Measurements from ENCODE around the gene FXYD5. TPM values are rescaled to one million over a fixed set of nuclear protein-coding genes. Genes with fewer than 3 reads are reported as not detected.
"Not testable (repeated sequence)": the region's sequence is repeated elsewhere in the genome, so short reads cannot be mapped to it uniquely, and the experiment has no call there.

Gene FXYD5
- total RNA-seq, 1 donor = 179 TPM

GRCh38 chr19:35140962-35141836, 13.3 kb upstream of the FXYD5 start:
- Histone ChIP-seq H3K9me3 (ENCODE audit: low read depth, low read length) (no peaks in the 10 kb centered on the region), H3K4me3 (ENCODE audit: low read length) (no peak overlapping the region), H3K27me3 (ENCODE audit: insufficient read depth, low read length) (peaks cover 14% of the 10 kb centered on the region), H3K4me1 (ENCODE audit: insufficient read depth, low read length) (peaks cover 48% of the 10 kb centered on the region)

DNA sequence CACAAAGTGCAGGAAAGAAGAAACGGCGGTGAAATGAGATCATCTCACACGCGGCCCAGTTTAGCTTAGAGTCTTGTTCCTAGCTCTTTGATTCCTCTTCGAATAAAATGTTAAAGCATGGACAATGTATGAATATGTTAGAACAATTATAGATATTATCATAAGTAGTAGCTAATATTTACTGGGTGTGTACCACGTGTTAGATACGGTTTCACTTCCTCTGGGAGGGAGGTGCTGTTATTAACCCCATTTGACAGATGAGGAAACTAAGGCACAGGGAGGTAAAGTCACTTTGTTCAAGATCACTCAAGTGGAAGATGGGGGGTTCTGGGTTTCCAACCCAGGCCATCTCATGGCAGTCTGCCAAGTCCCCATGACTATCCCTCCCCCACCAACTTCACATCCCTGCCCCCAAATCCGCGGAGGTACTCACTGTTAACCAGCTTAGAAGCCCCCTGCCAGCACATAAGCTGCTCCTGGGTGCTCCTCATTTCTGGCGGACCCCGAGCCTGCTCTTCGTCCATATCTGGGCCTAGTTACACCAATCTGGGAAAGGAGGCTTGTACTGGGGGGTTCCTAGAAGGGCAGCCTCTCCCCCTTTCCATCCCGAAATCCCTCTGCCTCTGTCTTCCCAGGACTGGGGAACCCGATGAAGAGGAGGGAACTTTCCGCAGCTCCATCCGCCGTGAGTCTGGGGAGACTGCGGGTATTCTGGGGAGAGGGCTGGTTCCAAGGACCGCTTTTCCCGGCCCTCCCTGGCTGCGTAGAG, 12.5 kb upstream of the FXYD5 start:
- Histone ChIP-seq H3K4me1 (ENCODE audit: insufficient read depth, low read length) (peaks cover 53% of the 10 kb centered on the region), H3K4me3 (ENCODE audit: low read length) (no peak overlapping the region), H3K27me3 (ENCODE audit: insufficient read depth, low read length) (peaks cover 14% of the 10 kb centered on the region), H3K9me3 (ENCODE audit: low read depth, low read length) (no peaks in the 10 kb centered on the region)

DNA sequence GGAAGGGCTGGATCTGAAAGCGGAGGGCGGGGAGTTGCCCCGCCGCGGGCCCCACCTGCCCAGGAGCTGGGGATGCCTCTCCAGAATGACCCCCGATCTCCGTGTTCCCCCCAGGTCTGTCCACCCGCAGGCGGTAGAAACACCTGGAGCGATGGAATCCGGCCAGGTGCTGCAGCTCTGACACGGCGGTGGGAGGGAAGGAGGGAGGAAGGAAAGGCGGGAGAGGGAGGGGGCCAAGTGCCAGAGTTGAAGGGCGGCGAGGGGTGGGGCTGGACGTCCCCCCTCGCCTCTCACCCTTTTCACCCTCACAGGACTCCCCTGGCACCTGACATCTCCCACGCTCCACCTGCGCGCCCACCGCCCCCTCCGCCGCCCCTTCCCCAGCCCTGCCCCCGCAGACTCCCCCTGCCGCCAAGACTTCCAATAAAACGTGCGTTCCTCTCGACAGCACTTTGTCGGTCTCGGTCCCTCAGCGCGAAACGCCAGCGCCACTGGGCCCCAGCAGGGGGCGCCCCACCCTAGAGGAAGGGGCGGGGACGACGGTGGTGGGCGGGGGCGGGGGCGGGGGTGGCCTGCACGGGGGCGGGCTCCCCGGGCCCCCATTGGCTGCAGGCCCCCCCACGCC, 11.8 kb upstream of the FXYD5 start:
- H3K4me1 ChIP-seq (ENCODE audit: insufficient read depth, low read length) = peaks cover 56% of the 10 kb centered on the region
- H3K4me3 ChIP-seq (ENCODE audit: low read length) = no peak overlapping the region
- no peaks in the 10 kb centered on the region for H3K9me3 ChIP-seq (ENCODE audit: low read depth, low read length)
- peaks cover 14% of the 10 kb centered on the region for H3K27me3 ChIP-seq (ENCODE audit: insufficient read depth, low read length)

DNA sequence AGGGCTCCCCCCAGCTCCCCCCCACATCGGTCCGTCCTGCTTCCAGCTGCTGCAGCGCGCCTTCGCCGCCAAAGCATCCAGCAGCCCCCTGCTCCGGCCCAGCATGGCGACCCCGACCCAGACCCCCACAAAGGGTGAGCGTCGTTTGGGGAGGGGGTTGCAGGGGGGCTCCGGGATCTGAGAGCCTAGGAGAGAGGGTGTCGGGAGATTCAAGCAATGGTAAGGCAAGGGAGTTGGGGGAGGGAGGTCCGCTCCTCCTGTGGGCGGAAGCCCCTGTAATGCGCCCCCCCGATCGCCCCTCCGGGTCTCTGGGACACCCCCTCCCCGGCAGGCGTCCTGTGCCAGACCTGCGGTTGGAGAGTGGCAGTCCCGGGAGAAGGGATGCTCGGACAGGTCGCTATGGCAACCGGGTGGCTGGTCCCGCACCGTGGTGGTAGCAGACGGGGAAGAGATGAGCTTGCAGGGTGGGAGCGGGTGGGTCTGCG, 11.3 kb upstream of the FXYD5 start, which contains the start of gene FXYD7:
FXYD7 (plus strand) TSS at position 25 of the 485 bp plus-strand sequence; CDS start at position 104, 79 bp downstream.
- Histone ChIP-seq H3K4me1 (ENCODE audit: insufficient read depth, low read length) (peaks cover 56% of the 10 kb centered on the region), H3K9me3 (ENCODE audit: low read depth, low read length) (no peaks in the 10 kb centered on the region), H3K4me3 (ENCODE audit: low read length) (no peak within 1 kb of the TSS), H3K27me3 (ENCODE audit: insufficient read depth, low read length) (peaks cover 14% of the 10 kb centered on the region)

GRCh38 chr19:35143818-35144217, 10.7 kb upstream of the FXYD5 start:
- H3K9me3 ChIP-seq (ENCODE audit: low read depth, low read length) = no peaks in the 10 kb centered on the region

DNA sequence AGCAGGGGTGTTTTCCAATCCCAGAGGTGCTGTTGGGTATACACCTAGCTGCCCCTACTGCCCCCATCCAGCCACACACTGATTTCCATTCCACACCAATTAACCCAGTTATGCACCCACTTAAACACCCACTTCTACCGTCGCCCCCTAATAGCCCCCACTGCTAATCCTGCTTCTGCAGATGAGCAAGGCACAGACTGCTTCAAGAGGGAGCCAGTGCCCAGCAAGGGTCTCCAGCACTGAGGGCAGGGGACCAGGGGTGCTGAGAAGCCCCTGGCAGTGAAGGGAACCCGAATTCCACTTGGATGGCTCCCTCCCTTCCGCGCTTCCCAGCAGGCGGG, 10.3 kb upstream of the FXYD5 start:
- H3K27me3 ChIP-seq (ENCODE audit: insufficient read depth, low read length) = peaks cover 14% of the 10 kb centered on the region
- peaks cover 52% of the 10 kb centered on the region for H3K4me1 ChIP-seq (ENCODE audit: insufficient read depth, low read length)
- no peak overlapping the region for H3K4me3 ChIP-seq (ENCODE audit: low read length)
- H3K9me3 ChIP-seq (ENCODE audit: low read depth, low read length) = no peaks in the 10 kb centered on the region

More at GRCh38 chr19:35143818-35144217, 10.7 kb upstream of the FXYD5 start:
- Histone ChIP-seq H3K27me3 (ENCODE audit: insufficient read depth, low read length) (peaks cover 14% of the 10 kb centered on the region), H3K4me1 (ENCODE audit: insufficient read depth, low read length) (peaks cover 55% of the 10 kb centered on the region), H3K4me3 (ENCODE audit: low read length) (no peak overlapping the region)

DNA sequence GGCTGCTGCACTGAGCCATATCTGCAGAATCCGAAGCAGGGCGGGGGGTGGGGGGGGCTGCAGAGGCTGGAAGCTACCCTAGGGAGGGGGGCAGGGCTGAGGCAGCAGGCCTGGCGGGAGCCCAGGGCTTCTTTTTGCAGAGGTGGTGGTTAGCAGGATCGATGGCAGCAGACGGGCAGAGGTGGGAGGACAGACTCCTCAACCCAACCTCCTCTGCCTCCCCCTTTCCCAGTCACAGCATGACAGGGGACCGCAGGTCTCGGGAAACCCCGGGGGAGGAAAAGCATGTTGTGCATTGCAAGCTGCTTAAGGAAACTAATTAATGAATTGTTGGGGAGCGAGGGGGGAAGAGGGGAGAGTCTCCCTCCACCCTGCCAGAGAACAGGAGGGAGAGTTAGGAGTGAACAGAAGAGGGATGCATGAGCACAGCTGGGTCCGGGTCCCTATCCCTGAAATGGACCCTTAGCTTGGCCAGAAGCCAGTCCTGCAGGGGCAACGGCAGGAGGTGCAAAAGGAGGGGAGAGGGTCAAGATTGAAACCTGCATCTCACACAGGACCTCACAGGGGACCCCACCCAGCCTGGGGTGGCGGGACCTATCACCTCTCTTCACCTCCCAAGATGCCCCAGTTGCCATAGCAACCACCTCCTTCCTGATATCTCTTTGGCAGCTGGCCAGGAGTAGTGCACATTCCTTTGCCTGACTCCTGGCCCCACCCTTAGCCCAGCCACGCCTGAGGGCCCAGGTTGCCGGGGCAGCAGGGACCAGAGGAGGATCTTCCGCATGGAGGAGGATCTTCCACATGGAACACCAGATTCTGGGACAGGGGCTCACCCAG, 9.7 kb upstream of the FXYD5 start:
- H3K4me1 ChIP-seq (ENCODE audit: insufficient read depth, low read length) = peaks cover 46% of the 10 kb centered on the region
- no peaks in the 10 kb centered on the region for H3K9me3 ChIP-seq (ENCODE audit: low read depth, low read length)
- H3K27me3 ChIP-seq (ENCODE audit: insufficient read depth, low read length) = peaks cover 14% of the 10 kb centered on the region
- no peak overlapping the region for H3K4me3 ChIP-seq (ENCODE audit: low read length)

- Histone ChIP-seq H3K27me3 (ENCODE audit: insufficient read depth, low read length) (peaks cover 12% of the 10 kb centered on the region), H3K4me3 (ENCODE audit: low read length) (no peak overlapping the region), H3K9me3 (ENCODE audit: low read depth, low read length) (no peaks in the 10 kb centered on the region), H3K4me1 (ENCODE audit: insufficient read depth, low read length) (peaks cover 36% of the 10 kb centered on the region)
Observed at GRCh38 chr19:35146746-35147459, 7.6 kb upstream of the FXYD5 start.

DNA sequence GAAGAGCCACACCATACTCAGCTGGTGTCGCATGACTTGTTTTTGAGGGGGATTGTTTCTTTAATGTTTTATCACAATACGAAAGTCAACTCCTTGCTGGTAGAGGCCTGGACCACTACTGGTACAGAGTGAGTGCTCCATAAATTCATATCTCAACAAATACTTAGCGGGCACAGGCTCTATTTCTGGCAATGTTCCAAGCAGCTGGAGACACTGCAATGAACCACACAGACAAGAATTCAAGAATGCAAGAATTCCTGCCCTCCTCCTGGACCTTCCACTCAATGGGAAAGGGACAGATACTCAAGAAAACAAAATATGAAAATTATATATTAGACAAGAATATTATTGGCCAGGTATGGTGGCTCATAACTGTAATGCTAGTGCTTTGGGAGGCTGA, 5.1 kb upstream of the FXYD5 start:
- peaks cover 39% of the 10 kb centered on the region for H3K4me1 ChIP-seq (ENCODE audit: insufficient read depth, low read length)
- no peak overlapping the region for H3K4me3 ChIP-seq (ENCODE audit: low read length)
- H3K27me3 ChIP-seq (ENCODE audit: insufficient read depth, low read length) = no peaks in the 10 kb centered on the region
- no peaks in the 10 kb centered on the region for H3K9me3 ChIP-seq (ENCODE audit: low read depth, low read length)

- no peaks in the 10 kb centered on the region for H3K27me3 ChIP-seq (ENCODE audit: insufficient read depth, low read length)
- H3K4me3 ChIP-seq (ENCODE audit: low read length) = no peak overlapping the region
- H3K4me1 ChIP-seq (ENCODE audit: insufficient read depth, low read length) = peaks cover 33% of the 10 kb centered on the region
- no peaks in the 10 kb centered on the region for H3K9me3 ChIP-seq (ENCODE audit: low read depth, low read length)
Observed at GRCh38 chr19:35150445-35150844, 4.1 kb upstream of the FXYD5 start.

DNA sequence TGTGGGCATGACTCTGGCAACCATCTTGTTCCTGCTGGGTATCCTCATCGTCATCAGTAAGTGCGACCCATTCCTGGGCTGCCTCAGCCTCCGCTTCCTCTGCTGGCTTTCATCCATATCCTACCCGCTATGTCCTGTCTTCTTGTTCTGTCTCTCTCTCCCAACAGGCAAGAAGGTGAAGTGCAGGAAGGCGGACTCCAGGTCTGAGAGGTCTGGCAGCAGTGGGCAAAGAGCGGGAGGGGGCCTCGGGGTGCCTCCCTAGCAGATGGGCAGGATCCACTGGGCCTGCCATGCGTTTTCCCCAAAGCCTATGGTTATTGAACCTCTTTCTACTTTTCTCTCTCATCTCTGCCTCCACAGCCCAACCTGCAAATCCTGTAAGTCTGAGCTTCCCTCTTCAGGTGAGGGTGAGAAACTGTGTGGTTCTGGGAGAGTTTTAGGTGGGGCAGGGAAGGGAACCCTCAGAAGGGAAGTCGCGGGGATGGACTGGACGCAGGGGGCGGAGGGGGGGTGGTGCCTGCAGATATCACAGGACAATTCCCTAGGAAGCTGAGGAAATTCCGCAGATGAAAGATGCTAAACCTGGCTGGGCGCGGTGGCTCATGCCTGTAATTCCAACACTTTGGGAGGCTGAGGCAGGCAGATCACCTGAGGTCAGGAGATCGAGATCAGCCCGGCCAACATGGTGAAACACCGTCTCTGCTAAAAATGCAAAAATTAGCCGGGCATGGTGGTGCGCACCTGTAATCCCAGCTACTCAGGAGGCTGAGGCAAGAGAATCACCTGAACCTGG, 3.1 kb upstream of the FXYD5 start:
- Histone ChIP-seq H3K4me3 (ENCODE audit: low read length) (no peak overlapping the region), H3K4me1 (ENCODE audit: insufficient read depth, low read length) (peaks cover 43% of the 10 kb centered on the region), H3K9me3 (ENCODE audit: low read depth, low read length) (no peaks in the 10 kb centered on the region), H3K27me3 (ENCODE audit: insufficient read depth, low read length) (no peaks in the 10 kb centered on the region)

GRCh38 chr19:35153129-35153522, 1.4 kb upstream of the FXYD5 start:
- H3K9me3 ChIP-seq (ENCODE audit: low read depth, low read length); H3K4me3 ChIP-seq (ENCODE audit: low read length); H3K27me3 ChIP-seq (ENCODE audit: insufficient read depth, low read length): not testable (repeated sequence)
- peaks cover 49% of the 10 kb centered on the region for H3K4me1 ChIP-seq (ENCODE audit: insufficient read depth, low read length)
